Inflammatory macrophage treated with lipopolysaccharide for 1 hour (primary cell): Measurements from ENCODE around the gene SEMG2.

ENCODE experiments used
- DNase-seq, 2 donors: peaks; one replicate each; pipeline ENCODE4 v3.0.0-alpha.2; 2020 to 2022

The SEMG2 gene, protein sequence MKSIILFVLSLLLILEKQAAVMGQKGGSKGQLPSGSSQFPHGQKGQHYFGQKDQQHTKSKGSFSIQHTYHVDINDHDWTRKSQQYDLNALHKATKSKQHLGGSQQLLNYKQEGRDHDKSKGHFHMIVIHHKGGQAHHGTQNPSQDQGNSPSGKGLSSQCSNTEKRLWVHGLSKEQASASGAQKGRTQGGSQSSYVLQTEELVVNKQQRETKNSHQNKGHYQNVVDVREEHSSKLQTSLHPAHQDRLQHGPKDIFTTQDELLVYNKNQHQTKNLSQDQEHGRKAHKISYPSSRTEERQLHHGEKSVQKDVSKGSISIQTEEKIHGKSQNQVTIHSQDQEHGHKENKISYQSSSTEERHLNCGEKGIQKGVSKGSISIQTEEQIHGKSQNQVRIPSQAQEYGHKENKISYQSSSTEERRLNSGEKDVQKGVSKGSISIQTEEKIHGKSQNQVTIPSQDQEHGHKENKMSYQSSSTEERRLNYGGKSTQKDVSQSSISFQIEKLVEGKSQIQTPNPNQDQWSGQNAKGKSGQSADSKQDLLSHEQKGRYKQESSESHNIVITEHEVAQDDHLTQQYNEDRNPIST

DNA sequence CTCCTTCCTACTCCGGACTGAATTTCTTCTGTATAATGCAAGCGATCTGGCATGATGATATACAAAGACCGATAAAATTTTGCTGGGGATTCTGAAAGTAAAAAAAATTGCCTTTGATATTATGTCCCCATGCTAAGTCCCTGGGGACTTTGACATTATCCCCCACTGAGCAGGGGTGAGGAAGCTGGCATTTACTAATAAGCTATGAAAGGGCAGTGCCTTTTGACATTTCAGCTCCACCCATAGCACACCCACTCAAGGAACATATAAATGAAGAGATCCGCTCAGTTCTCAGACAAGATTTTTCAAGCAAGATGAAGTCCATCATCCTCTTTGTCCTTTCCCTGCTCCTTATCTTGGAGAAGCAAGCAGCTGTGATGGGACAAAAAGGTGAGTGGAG, at the start of gene SEMG2:
SEMG2 (plus strand) TSS at position 298 of the 400 bp plus-strand sequence; CDS start at position 315, 17 bp downstream.
- no peak for DNase-seq

- DNase-seq, result no peak
These were observed 47.7 kb upstream of the SEMG2 start for GRCh38 chr20:45173522-45173921.

GRCh38 chr20:45174434-45175364, 46.5 kb upstream of the SEMG2 start, which contains the start of gene PI3:
TSS of gene PI3 (plus strand) at chr20:45174902. CDS start at chr20:45174923, 21 bp downstream.
- peak; percentile 35 to 72 for DNase-seq

DNA sequence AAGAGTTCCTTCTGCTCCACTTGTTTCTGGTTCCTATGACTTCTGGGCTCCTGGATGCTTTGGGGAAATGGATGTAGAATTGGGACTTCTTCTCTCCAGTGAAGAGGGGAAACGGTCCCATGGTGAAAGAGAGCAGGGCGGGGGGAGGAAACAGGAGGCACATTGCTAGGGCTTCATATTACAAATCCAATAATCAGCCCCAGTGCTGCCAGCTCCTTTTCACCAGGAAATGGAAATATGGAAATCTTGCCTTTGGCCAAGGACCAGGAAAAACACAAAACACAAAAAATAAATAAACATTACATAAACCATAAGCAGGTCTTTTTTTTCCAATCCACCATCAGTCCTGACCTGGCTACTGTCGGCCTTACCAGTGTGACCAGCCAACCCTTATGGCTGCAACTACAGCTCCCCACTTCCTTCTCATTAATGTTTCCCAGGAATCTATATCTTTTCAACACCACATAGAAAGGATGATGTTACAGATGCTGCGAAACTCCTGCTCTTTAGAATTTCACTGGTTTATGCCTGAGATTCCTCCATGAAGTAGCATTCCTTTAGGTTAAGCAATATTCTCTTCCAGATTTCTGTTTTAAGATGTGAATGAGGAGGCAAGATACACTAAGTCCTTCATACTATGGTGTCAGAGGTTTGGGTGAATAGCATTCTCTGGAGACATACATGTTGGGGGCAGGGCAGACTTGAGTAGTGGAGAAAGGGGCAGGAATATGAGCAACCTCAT, 44.5 kb upstream of the SEMG2 start:
- DNase-seq, result no peak

DNA sequence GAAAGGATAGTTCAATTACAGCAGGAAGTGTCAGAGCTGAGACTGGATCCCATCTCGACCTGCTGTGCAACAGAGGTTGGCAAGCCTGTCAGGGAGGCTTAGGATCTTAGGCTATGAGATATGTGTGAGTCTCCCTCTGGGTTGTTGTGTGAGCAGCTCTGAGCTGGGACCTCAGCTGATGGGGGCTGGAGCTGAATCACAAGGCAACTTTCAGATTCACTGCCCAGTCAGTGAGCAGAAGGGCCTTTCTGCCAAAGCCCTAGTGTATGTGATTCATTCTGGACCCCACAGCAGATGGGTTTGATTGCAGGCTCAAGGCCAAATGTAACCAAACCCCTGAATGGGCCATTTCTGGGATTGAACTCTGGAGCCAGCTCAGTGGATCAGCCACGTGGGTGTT, 42.0 kb upstream of the SEMG2 start:
- no peak for DNase-seq

GRCh38 chr20:45181639-45182038, 39.5 kb upstream of the SEMG2 start:
- DNase-seq, result no peak

DNA sequence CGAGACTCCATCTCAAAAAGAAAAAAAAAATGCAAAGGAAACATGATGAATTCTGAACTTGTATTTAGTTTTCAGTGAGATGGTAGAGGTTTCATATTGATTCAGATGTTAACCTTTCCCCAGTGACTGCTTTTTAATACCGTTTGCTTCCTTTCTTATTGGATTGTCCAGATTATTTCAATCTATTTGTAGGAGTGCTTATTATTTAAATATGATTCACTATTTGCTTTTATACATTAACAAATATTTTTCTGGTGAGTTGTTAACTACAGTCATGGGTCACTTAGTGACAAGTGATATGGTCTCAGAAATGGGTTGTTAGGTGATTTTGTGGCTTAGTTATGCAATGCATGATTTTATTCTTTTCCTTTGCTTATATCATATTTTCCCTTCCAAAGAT, 38.1 kb upstream of the SEMG2 start:
- DNase-seq, result no peak

DNA sequence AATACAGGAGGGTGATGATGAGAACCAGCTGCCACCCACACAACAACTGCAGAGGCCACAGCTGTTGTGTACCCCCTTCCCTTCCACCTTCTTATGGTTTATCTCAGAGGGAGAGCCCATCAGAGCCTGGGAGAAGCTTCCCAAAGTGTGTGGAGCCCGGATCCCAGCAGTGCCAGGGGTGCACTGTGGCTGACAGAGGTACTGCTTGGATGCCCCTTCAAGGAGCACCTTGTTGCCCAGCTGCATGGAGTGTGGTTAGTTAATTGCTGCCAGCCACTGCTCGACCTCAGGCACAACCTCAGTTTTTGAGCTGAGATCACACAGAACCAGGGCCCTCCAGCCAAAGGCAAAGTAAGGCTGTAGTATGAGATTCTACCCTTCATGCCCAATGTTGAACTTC, 33.5 kb upstream of the SEMG2 start:
- DNase-seq, result no peak

DNA sequence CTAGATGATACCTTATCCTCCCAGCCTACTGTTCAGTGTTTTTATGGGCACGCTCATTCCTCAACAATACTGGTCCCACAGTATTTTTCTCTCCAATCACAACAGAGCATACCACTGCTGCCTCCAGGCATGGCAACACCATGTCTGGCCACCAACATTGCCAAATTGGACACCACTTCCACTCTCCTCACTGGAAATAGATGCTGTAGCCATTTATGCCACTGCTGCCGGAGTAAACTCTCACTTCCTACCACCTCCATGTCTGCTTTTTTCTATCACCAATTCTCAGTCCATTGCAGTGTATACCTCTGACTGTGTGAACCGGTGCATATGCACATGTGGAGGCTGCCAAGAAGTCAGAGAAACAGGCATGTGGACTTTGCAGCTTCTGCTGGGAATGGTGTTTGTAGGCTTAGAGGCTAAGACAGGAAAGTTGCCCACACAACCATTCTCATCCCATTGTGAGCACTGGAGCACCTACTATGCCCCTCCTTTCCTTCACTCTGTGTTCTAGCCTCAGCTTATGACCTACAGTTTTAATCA, 32.0 kb upstream of the SEMG2 start:
- no peak for DNase-seq

- DNase-seq, result no peak
These were observed 31.3 kb upstream of the SEMG2 start for GRCh38 chr20:45189861-45190260.

GRCh38 chr20:45191926-45192325, 29.2 kb upstream of the SEMG2 start:
- DNase-seq, result no peak

- no peak for DNase-seq
These were observed 27.8 kb upstream of the SEMG2 start for GRCh38 chr20:45193331-45193730.

- no peak for DNase-seq
These were observed 14.4 kb upstream of the SEMG2 start, which contains the start of gene SEMG1 for GRCh38 chr20:45206725-45207124. TSS of gene SEMG1 (plus strand) at chr20:45207033. CDS start at chr20:45207054, 21 bp downstream.

GRCh38 chr20:45209924-45210323, 11.2 kb upstream of the SEMG2 start:
- DNase-seq, result no peak

GRCh38 chr20:45211569-45212474, 9.4 kb upstream of the SEMG2 start:
- DNase-seq, result no peak

GRCh38 chr20:45212836-45213235, 8.3 kb upstream of the SEMG2 start:
- DNase-seq, result no peak

DNA sequence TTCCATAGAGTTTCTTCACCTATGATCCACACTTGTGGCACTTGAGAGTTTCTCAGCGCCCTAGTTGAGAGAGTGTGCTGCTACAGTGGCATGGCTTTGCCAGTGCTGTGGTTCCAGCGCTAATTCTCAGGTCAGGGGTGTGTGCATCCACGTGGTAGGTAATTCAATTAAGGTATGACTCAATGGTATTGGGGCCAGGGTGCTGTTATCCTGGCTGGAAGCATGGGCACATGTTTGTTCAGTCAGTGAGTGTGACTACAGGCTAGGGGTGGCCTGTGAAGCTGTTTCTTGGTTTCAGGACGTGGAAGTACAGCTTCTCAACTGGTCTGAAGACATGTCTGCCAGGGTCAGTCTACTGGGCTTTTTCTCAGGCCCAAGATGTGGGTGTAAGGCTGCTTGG, 3.0 kb upstream of the SEMG2 start:
- no peak for DNase-seq

- DNase-seq, result no peak
These were observed 2.5 kb upstream of the SEMG2 start for GRCh38 chr20:45218636-45219035.

- no peak for DNase-seq
These were observed 2.0 kb downstream of the SEMG2 start for GRCh38 chr20:45223136-45223535.

- DNase-seq, result no peak
These were observed 5.1 kb downstream of the SEMG2 start for GRCh38 chr20:45226287-45226686.
